ENCODE results near the gene NDRG2. TPM values are rescaled to one million over a fixed set of nuclear protein-coding genes. Genes with fewer than 3 reads are reported as not detected.

NDRG2 gene
- total and polyA plus RNA-seq, 9 of the 15 experiments (the other 6 are each of a cell fraction or from before 2014, with no cell fraction given): 10.1 to 105 (median 41.0) TPM

DNA sequence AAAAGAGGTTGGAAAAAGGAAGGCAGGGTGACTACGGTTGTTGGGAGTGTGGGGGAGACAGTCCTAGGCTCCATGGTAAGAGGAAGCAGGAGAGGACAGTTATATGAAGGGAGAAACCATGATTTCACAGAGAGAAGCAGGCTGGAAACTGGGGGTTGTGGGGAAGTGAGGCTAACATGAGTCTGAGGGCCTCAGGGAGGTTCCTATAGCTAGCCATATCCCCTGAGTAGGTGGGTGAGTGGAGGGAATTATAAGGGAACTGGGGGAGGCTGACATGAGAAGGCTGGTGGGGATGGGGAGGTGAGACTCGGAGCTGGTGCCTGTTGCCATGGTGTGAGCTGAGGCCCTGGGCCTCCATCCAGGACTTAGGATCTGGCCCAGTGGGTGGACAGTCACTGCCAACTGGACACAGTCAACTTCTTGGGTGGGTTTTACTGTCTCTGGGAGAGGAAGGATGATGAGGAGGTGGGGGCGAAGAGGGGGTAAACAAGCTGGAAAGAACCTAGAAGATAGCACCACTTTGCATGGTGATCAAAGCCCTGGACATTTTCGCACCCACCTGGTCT, 8.4 kb upstream of the NDRG2 start (continued):
- TF ChIP-seq ZBTB40 (IDR thresholded peaks at IDR 0.05) (no peak), ZBTB40 (CRISPR knock-in tag; IDR thresholded peaks at IDR 0.05) (no peak), CBX3 (IDR thresholded peaks at IDR 0.05; ENCODE audit: borderline replicate concordance in 1 of 2, low read length in 2 of 2) (no peak), BHLHE40 (IDR thresholded peaks at IDR 0.05; ENCODE audit: low read length) (no peak), ZNF12 (CRISPR knock-in tag; IDR thresholded peaks at IDR 0.05) (no peak), PURB (CRISPR knock-in tag; IDR thresholded peaks at IDR 0.05; ENCODE audit: low read depth) (no peak)
- TF ChIP-seq, protein P1, sequence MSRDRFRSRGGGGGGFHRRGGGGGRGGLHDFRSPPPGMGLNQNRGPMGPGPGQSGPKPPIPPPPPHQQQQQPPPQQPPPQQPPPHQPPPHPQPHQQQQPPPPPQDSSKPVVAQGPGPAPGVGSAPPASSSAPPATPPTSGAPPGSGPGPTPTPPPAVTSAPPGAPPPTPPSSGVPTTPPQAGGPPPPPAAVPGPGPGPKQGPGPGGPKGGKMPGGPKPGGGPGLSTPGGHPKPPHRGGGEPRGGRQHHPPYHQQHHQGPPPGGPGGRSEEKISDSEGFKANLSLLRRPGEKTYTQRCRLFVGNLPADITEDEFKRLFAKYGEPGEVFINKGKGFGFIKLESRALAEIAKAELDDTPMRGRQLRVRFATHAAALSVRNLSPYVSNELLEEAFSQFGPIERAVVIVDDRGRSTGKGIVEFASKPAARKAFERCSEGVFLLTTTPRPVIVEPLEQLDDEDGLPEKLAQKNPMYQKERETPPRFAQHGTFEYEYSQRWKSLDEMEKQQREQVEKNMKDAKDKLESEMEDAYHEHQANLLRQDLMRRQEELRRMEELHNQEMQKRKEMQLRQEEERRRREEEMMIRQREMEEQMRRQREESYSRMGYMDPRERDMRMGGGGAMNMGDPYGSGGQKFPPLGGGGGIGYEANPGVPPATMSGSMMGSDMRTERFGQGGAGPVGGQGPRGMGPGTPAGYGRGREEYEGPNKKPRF (IDR thresholded peaks at IDR 0.05; ENCODE audit: low read depth, low read length): no peak

Measured in K562 (cell line).